ENCODE data around the gene PLS1. TPM values are rescaled to one million over a fixed set of nuclear protein-coding genes. Genes with fewer than 3 reads are reported as not detected.

The PLS1 gene
- total RNA-seq, 1 donor from 2014 or later: 1.8 TPM

DNA sequence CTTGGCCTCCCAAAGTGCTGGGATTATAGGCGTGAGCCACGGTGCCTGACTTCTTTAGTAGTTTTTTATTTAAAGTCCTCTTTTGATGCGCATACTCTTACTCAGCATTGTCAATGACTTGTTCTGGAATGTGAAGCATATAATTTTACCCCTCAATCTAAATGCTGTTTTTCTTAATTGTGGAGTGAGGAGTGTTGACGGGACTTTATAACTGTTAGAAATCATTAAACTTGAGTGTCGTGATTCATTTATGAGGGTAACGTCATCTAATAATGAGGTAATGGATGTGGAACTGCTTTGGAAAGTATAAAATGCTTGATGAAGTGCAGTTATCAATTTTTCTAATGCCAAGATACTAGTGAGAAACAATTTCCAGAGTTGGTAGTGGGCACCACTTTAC is 48.3 kb downstream of the PLS1 start:
- no peak for TF ChIP-seq CTCF (IDR thresholded peaks at IDR 0.05)
- intact Hi-C loops (cut with DNase I): no loop called here
- no peak for DNase-seq (ENCODE audit: low spot score in 2 of 2)

DNA sequence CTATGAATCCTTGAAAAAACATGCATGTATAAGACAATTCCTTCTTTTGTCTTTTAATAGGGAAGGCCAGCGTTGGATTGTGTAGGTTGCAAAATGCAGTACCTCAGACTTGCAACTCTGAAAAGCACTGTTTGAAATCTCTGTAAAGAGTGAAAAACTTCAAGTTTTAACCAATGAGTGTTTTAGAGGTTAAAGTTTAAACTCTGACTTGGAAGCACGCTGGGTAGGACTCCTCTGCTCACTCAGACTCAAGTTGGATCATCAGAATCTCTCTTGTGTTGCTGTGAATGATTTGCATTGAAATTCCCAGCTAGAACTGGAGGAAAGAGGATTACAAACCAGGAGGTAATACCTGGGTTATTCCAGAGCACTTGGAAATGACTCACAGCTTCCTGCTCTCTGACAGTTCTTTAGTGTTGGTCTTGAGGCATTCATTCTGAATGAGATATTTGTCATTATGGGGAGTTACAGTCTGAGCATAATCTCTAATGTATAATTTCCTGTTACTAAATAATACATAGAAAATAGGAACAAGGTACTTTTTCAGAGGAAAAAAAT is 49.1 kb downstream of the PLS1 start:
- H3K27me3 ChIP-seq: no peaks in the 10 kb centered on the region
- no peak for DNase-seq (ENCODE audit: low spot score in 2 of 2)
- no peak for TF ChIP-seq CTCF (IDR thresholded peaks at IDR 0.05)

More for the DNA sequence above, 48.3 kb downstream of the PLS1 start:
- no peaks in the 10 kb centered on the region for H3K36me3 ChIP-seq
- no peaks in the 10 kb centered on the region for H3K27me3 ChIP-seq
- H3K4me3 ChIP-seq: no peak overlapping the region
- H3K4me1 ChIP-seq: no peaks in the 10 kb centered on the region
- H3K9me3 ChIP-seq: no peaks in the 10 kb centered on the region
- H3K27ac ChIP-seq: no peak overlapping the region

GRCh38 chr3:142646020-142646785 is 50.0 kb downstream of the PLS1 start:
- intact Hi-C loops (cut with DNase I): no loop called here
- no peak for TF ChIP-seq CTCF (IDR thresholded peaks at IDR 0.05)
- Histone ChIP-seq H3K36me3 (no peaks in the 10 kb centered on the region), H3K4me1 (no peaks in the 10 kb centered on the region), H3K27me3 (no peaks in the 10 kb centered on the region), H3K27ac (no peak overlapping the region), H3K9me3 (no peaks in the 10 kb centered on the region), H3K4me3 (no peak overlapping the region)
- no peak for DNase-seq (ENCODE audit: low spot score in 2 of 2)

More for the DNA sequence above, 49.1 kb downstream of the PLS1 start:
- H3K4me1 ChIP-seq: no peaks in the 10 kb centered on the region
- intact Hi-C loops (cut with DNase I): no loop called here
- H3K9me3 ChIP-seq: no peaks in the 10 kb centered on the region
- H3K4me3 ChIP-seq: no peak overlapping the region
- H3K27ac ChIP-seq: no peak overlapping the region
- H3K36me3 ChIP-seq: no peaks in the 10 kb centered on the region

- no peaks in the 10 kb centered on the region for H3K9me3 ChIP-seq
- DNase-seq (ENCODE audit: low spot score in 2 of 2): no peak
- H3K27ac ChIP-seq: no peak overlapping the region
- H3K4me1 ChIP-seq: no peaks in the 10 kb centered on the region
- no peaks in the 10 kb centered on the region for H3K27me3 ChIP-seq
- intact Hi-C loops (cut with DNase I): no loop called here
- H3K4me3 ChIP-seq: no peak overlapping the region
- no peaks in the 10 kb centered on the region for H3K36me3 ChIP-seq
- no peak for TF ChIP-seq CTCF (IDR thresholded peaks at IDR 0.05)
Observed at GRCh38 chr3:142647856-142648255, 51.7 kb downstream of the PLS1 start.

DNA sequence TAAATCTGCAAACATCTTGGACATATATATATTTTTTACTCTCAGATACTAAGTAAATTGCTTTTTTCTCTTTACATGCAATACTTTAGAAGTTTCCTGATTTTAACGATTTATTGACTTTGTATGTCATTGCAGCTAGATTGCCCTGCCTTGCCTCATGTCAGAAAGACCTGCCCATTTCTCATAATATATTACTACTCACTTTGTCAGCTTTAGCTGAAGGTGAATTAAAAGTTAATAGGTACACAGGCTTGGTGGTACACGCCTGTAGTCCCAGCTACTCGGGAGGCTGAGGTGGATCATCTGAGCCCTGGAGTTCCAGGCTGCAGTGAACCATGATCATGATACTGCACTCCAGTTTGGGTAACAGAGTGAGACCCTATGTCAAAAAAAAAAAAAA is 52.8 kb downstream of the PLS1 start:
- no peak for DNase-seq (ENCODE audit: low spot score in 2 of 2)
- Histone ChIP-seq H3K27me3 (no peaks in the 10 kb centered on the region), H3K9me3 (no peaks in the 10 kb centered on the region), H3K4me1 (no peaks in the 10 kb centered on the region), H3K27ac (no peak overlapping the region), H3K4me3 (no peak overlapping the region), H3K36me3 (no peaks in the 10 kb centered on the region)
- TF ChIP-seq CTCF (IDR thresholded peaks at IDR 0.05): no peak
- intact Hi-C loops (cut with DNase I): no loop called here

All from ascending aorta (tissue), 2 donors.